Dermis microvascular lymphatic vessel endothelial cell (primary cell): ENCODE data around the gene CRELD2. TPM values are rescaled to one million over a fixed set of nuclear protein-coding genes. Genes with fewer than 3 reads are reported as not detected.

Source experiments
- DNase-seq, 2 donors: peaks; one replicate each; pipeline versions ENCODE4 v3.0.0 to v3.0.0-alpha.2; 2010; ENCODE audit warnings: low read depth in 2 of 2
- total RNA-seq: library from RNA; depleted of rRNA; stranded (reverse); fragments of >200 nt; gene quantifications from 2 replicates; pipeline ENCODE4 v1.2.1, GENCODE V29; 2014

CRELD2 gene
- total RNA-seq, 1 donor from 2014 or later: 47.5 TPM

GRCh38 chr22:49929994-49930575 is 11.7 kb downstream of the CRELD2 start:
- DNase-seq: peak in 1 of 2 donors; percentile 24

- peak; percentile 86 to 98 for DNase-seq
Observed at GRCh38 chr22:49930596-49931412, 12.4 kb downstream of the CRELD2 start.

GRCh38 chr22:49933236-49934159 is 15.1 kb downstream of the CRELD2 start:
- no peak for DNase-seq

- DNase-seq: peak in 1 of 2 donors; percentile 47
Observed at GRCh38 chr22:49934160-49934890, 15.9 kb downstream of the CRELD2 start.

- DNase-seq: peak in 1 of 2 donors; percentile 66
Observed at GRCh38 chr22:49934891-49935557, 16.6 kb downstream of the CRELD2 start.

GRCh38 chr22:49935561-49935960 is 17.1 kb downstream of the CRELD2 start:
- DNase-seq: peak; percentile 46 to 88

GRCh38 chr22:49936018-49936972 is 17.9 kb downstream of the CRELD2 start:
- peak; percentile 95 to 98 for DNase-seq

GRCh38 chr22:49936973-49937757 is 18.7 kb downstream of the CRELD2 start:
- DNase-seq: peak in 1 of 2 donors; percentile 67

- peak; percentile 84 to 93 for DNase-seq
Observed at GRCh38 chr22:49937758-49938564, 19.5 kb downstream of the CRELD2 start.

GRCh38 chr22:49938565-49939136 is 20.2 kb downstream of the CRELD2 start:
- no peak for DNase-seq

GRCh38 chr22:49941507-49942316 is 23.3 kb downstream of the CRELD2 start:
- DNase-seq: no peak

- DNase-seq: no peak
Observed at GRCh38 chr22:49942565-49943404, 24.4 kb downstream of the CRELD2 start.

- no peak for DNase-seq
Observed at GRCh38 chr22:49943405-49943765, 25.0 kb downstream of the CRELD2 start.

- no peak for DNase-seq
Observed at GRCh38 chr22:49943771-49944398, 25.5 kb downstream of the CRELD2 start.

GRCh38 chr22:49944399-49944891 is 26.0 kb downstream of the CRELD2 start:
- DNase-seq: no peak
